ENCODE results near the gene PROS1. TPM values are rescaled to one million over a fixed set of nuclear protein-coding genes. Genes with fewer than 3 reads are reported as not detected.

Gene PROS1
- total and polyA plus RNA-seq, 11 donors, result 20.4 to 203 (median 62.7) TPM

GRCh38 chr3:93988283-93988682 is 14.6 kb upstream of the PROS1 start:
- H3K4me1 ChIP-seq, result peaks cover 0 to 18% (median 1%) of the 10 kb centered on the region in 12 donors
- H3K9me3 ChIP-seq, result no peaks in the 10 kb centered on the region
- no peaks in the 10 kb centered on the region for H3K27me3 ChIP-seq
- TF ChIP-seq CTCF (IDR thresholded peaks at IDR 0.05) (no peak), POLR2A (IDR thresholded peaks at IDR 0.05) (no peak)
- H3K4me3 ChIP-seq, result no peak overlapping the region
- no peaks in the 10 kb centered on the region for H3K36me3 ChIP-seq
- DNase-seq, result no peak
- no peak overlapping the region for H3K27ac ChIP-seq
- ATAC-seq, result no peak
- intact Hi-C loops (cut with DNase I), result no loop called here

- DNase-seq (no peak), ATAC-seq (no peak)
- no peak overlapping the region for H3K27ac ChIP-seq
- no peaks in the 10 kb centered on the region for H3K9me3 ChIP-seq
- 90 to 93% (median 93%) methylated on average over 5 of the region's 5 CpGs for WGBS, 4 donors
- no peaks in the 10 kb centered on the region for H3K36me3 ChIP-seq
- H3K27me3 ChIP-seq, result no peaks in the 10 kb centered on the region
- H3K4me3 ChIP-seq, result no peak overlapping the region
- H3K4me1 ChIP-seq, result peaks cover 0 to 28% (median 9%) of the 10 kb centered on the region in 12 donors
- TF ChIP-seq POLR2A (IDR thresholded peaks at IDR 0.05) (no peak), CTCF (IDR thresholded peaks at IDR 0.05) (no peak)
- intact Hi-C loops (cut with DNase I), result no loop called here
Observed at GRCh38 chr3:93984618-93985017, 10.9 kb upstream of the PROS1 start.

GRCh38 chr3:93983408-93983807 is 9.7 kb upstream of the PROS1 start:
- Histone ChIP-seq H3K27ac (no peak overlapping the region), H3K4me3 (no peak overlapping the region), H3K36me3 (no peaks in the 10 kb centered on the region), H3K9me3 (no peaks in the 10 kb centered on the region), H3K27me3 (no peaks in the 10 kb centered on the region), H3K4me1 (peaks cover 0 to 22% (median 10%) of the 10 kb centered on the region in 12 donors)
- ATAC-seq, result no peak
- DNase-seq, result no peak
- intact Hi-C loops (cut with DNase I), result no loop called here
- 91 to 97% (median 95%) methylated on average over 3 of the region's 3 CpGs for WGBS, 4 donors
- no peak for TF ChIP-seq CTCF (IDR thresholded peaks at IDR 0.05)
- no peak for TF ChIP-seq POLR2A (IDR thresholded peaks at IDR 0.05)

DNA sequence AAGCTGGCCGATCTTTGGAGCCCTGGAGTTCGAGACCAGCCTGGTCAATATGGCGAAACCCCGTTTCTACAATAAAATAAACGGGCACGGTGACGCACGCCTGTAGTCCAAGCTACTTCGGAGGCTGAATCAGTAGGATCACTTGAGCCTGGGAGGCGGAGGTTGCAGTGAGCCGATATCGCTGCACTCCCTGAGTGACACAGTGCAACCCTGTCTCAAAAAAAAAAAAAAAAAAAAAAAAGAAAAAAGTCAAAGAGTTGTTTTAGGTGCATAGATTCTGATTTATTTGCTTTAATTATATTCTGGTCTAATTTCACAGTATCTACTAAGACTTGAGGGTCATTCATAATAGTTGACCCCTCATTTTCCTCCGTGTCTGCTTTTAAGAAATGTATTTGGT is 8.0 kb upstream of the PROS1 start:
- intact Hi-C loops (cut with DNase I), result no loop called here
- DNase-seq (no peak), ATAC-seq (no peak)
- no peak overlapping the region for H3K27ac ChIP-seq
- TF ChIP-seq CTCF (IDR thresholded peaks at IDR 0.05), result no peak
- TF ChIP-seq POLR2A (IDR thresholded peaks at IDR 0.05), result no peak
- peaks cover 0 to 15% (median 10%) of the 10 kb centered on the region in 12 donors for H3K4me1 ChIP-seq
- no peaks in the 10 kb centered on the region for H3K36me3 ChIP-seq
- H3K27me3 ChIP-seq, result no peaks in the 10 kb centered on the region
- H3K9me3 ChIP-seq, result no peaks in the 10 kb centered on the region
- no peak overlapping the region for H3K4me3 ChIP-seq
- 95 to 97% (median 96%) methylated on average over 13 of the region's 13 CpGs for WGBS, 4 donors

Measured in heart left ventricle (tissue), 16 donors.